B cell (primary cell): ENCODE data around the gene SPSB3. TPM values are rescaled to one million over a fixed set of nuclear protein-coding genes. Genes with fewer than 3 reads are reported as not detected.

ENCODE experiments used
- ATAC-seq: fragments of 200-7000 bp; cut with Tn5 transposase; one replicate; pipeline ENCODE4 v1.10.0; 2021; ENCODE audit warnings: low read depth, mild to moderate bottlenecking, moderate number of reproducible peaks, moderate library complexity
- CTCF ChIA-PET: fragments of 350-600 bp; sonication (Branson Sonifier 250); formaldehyde crosslinking; loops from one replicate; lab custom pipeline; 2021; ENCODE audit warnings: antibody characterized with exemption, inconsistent platforms; lab: Charles Lee
- POLR2A ChIA-PET: fragments of 350-600 bp; sonication (Branson Sonifier 250); formaldehyde crosslinking; loops from one replicate; lab custom pipeline; 2021; ENCODE audit warnings: antibody characterized with exemption; lab: Charles Lee
- DNase-seq: peaks from one replicate; pipeline ENCODE4 v3.0.0; 2013
- H2AFZ ChIP-seq: 2 replicates; pipeline ENCODE4 v1.6.1; 2012; ENCODE audit warnings: mild to moderate bottlenecking, low read depth, low read length; ENCODE audit not compliant: insufficient read depth, poor library complexity, severe bottlenecking
- H3K27ac ChIP-seq, 2 donors: 1 replicate in 1 of 2; 2 replicates in 1 of 2; pipeline ENCODE4 v1.5.1; 2012 to 2013; ENCODE audit warnings: low read length in 2 of 2, mild to moderate bottlenecking in 2 of 2, moderate library complexity in 1 of 2
- H3K27me3 ChIP-seq, 4 experiments: fragments of 200-600 bp in 1 of 4; sonication (generic) in 1 of 4; replicated peaks in 1 of 4; 1 replicate in 2 of 4; 2 replicates in 2 of 4; pipeline versions ENCODE4 v1.6.1 to v1.7.0; 2013 to 2016; ENCODE audit warnings: low read length in 3 of 4, mild to moderate bottlenecking in 2 of 4, mixed read lengths in 1 of 4, moderate library complexity in 1 of 4; ENCODE audit not compliant: insufficient read depth in 4 of 4, control insufficient read depth in 3 of 4; ENCODE audit errors: control extremely low read depth in 1 of 4
- H3K36me3 ChIP-seq, 2 experiments: replicated peaks in 1 of 2; 1 replicate in 1 of 2; 2 replicates in 1 of 2; pipeline versions ENCODE4 v1.6.1 to v1.7.1; 2013; ENCODE audit warnings: low read length in 1 of 2; ENCODE audit not compliant: insufficient read depth in 2 of 2, control insufficient read depth in 1 of 2; ENCODE audit errors: control extremely low read depth in 1 of 2, extremely low read depth in 1 of 2
- H3K4me1 ChIP-seq, 2 donors: fragments of 200-600 bp in 1 of 2; sonication (generic) in 1 of 2; 1 replicate in 1 of 2; 2 replicates in 1 of 2; pipeline versions ENCODE4 v1.5.1 to v1.6.1; 2013 to 2017; ENCODE audit warnings: low read length in 2 of 2; ENCODE audit not compliant: control insufficient read depth in 2 of 2, insufficient read depth in 2 of 2
- H3K4me2 ChIP-seq: replicated peaks from 2 replicates; pipeline ENCODE3; 2012; ENCODE audit warnings: mild to moderate bottlenecking, low read depth, low read length; ENCODE audit not compliant: poor library complexity, severe bottlenecking
- H3K4me3 ChIP-seq, 5 experiments: fragments of 200-600 bp in 1 of 5; sonication (generic) in 1 of 5; 1 replicate in 3 of 5; 2 replicates in 2 of 5; pipeline versions ENCODE4 v1.5.1 to v1.7.0; 2011 to 2016; ENCODE audit warnings: low read length in 4 of 5, mild to moderate bottlenecking in 4 of 5, low read depth in 2 of 5, control low read depth in 1 of 5, moderate library complexity in 1 of 5; ENCODE audit not compliant: insufficient read depth in 1 of 5; ENCODE audit errors: control extremely low read depth in 1 of 5, extremely low read depth in 1 of 5
- H3K79me2 ChIP-seq: fragments of 200-600 bp; sonication (generic); one replicate; pipeline ENCODE4 v1.6.0; 2016; ENCODE audit warnings: low read length; ENCODE audit not compliant: control insufficient read depth, insufficient read depth
- H3K9ac ChIP-seq: fragments of 200-600 bp; sonication (generic); 2 replicates; pipeline ENCODE4 v1.6.1; 2017; ENCODE audit warnings: mild to moderate bottlenecking, low read length, moderate library complexity
- H3K9me3 ChIP-seq, 3 donors: one replicate each; pipeline versions ENCODE4 v1.6.1 to v1.7.1; 2013; ENCODE audit warnings: low read length in 2 of 3; ENCODE audit not compliant: control insufficient read depth in 2 of 3, insufficient read depth in 1 of 3; ENCODE audit errors: control extremely low read depth in 1 of 3
- H4K20me1 ChIP-seq: 2 replicates; pipeline ENCODE4 v1.6.0; 2012; ENCODE audit warnings: mild to moderate bottlenecking, low read length; ENCODE audit not compliant: insufficient read depth, control insufficient read depth, poor library complexity, severe bottlenecking
- H3K27ac Mint-ChIP-seq: one replicate; pipeline ENCODE4 v1.8.0; 2021; ENCODE audit warnings: mixed read lengths
- H3K27me3 Mint-ChIP-seq: one replicate; pipeline ENCODE4 v1.8.0; 2021; ENCODE audit warnings: mixed read lengths
- H3K4me1 Mint-ChIP-seq: one replicate; pipeline ENCODE4 v1.8.0; 2021; ENCODE audit warnings: mixed read lengths
- H3K4me3 Mint-ChIP-seq: one replicate; pipeline ENCODE4 v1.8.0; 2021; ENCODE audit warnings: mixed read lengths
- H3K9me3 Mint-ChIP-seq: one replicate; pipeline ENCODE4 v1.8.0; 2022; ENCODE audit warnings: mixed read lengths; ENCODE audit not compliant: insufficient read depth
- EZH2 ChIP-seq: IDR thresholded peaks from 2 replicates; pipeline ENCODE4 v1.6.1; 2012; ENCODE audit warnings: borderline replicate concordance, low read depth, mild to moderate bottlenecking, moderate library complexity, low read length; ENCODE audit not compliant: insufficient read depth, poor library complexity, severe bottlenecking
- WGBS: methylation state at CpG from one replicate; pipeline ENCODE4 v1.1.5; 2013; ENCODE audit warnings: missing lambda C conversion rate; ENCODE audit not compliant: insufficient coverage; 5-methylcytosine and 5-hydroxymethylcytosine counted together
- intact Hi-C: fragments of 100-400 bp; cut with micrococcal nuclease; formaldehyde crosslinking; loops from one replicate; pipeline ENCODE4 v1.10.0; 2022
- polyA plus RNA-seq: library from polyadenylated mRNA; depleted of rRNA; stranded (reverse); fragments of >200 nt; gene quantifications from 2 replicates; pipeline ENCODE4 v1.2.3, GENCODE V29; 2012
- total RNA-seq, 2 donors: library from RNA; stranded (reverse); fragments of 120-200 nt in 1 of 2; gene quantifications; 1 replicate in 1 of 2; 2 replicates in 1 of 2; pipeline versions ENCODE4 v1.2.3 to v1.2.4, GENCODE V29; 2013 to 2022
- TF ChIP-seq, protein P1 (sequence below): fragments of 200-600 bp; IDR thresholded peaks from one replicate; pipeline ENCODE4 v1.8.0; 2022; ENCODE audit warnings: antibody characterized with exemption, mild to moderate bottlenecking

The SPSB3 gene
- total and polyA plus RNA-seq, 2 donors (not counting 1 experiment from before 2014, with no cell fraction given) = 91.2 to 264 TPM

DNA sequence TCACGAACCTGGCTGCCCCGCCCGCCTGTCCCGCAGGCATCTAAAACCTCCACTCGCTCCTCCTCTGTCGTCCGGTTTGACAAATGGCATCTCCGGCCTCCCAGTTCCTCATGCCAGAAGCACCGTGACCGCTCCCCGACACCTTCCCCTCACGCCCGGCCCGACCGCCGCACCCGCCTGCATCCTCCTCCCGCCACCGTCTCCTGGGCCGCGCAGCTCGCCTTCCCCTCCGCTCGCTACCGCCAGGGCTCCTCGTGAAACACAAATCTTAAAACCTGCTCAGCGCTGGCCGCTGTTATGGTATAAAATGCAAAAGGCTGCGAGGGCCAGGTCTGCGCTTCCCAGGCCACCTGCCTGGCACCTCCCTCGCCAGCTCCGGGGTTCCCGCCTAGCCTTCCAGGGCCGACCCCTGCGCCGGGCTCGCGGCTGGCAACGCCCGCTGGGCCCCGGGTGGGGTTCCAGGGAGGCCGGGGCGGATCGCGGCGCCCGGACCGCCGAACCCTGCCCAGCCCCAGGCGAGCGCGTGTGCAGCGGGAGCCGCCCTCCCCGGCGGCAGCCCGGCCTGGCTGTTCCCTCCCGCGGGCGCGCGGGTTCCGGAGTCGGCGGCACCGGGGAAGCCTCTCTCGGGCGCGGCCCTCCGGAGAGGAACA lies 488 bp downstream of the SPSB3 start:
- peaks cover 57% of the 10 kb centered on the region for H3K79me2 ChIP-seq
- H2AFZ ChIP-seq = peak overlapping the region; percentile 77
- peak overlapping the region in 1 of 2 donors; percentile 76 for H3K27ac ChIP-seq
- TF ChIP-seq EZH2 = no peak
- TF ChIP-seq, protein P1, sequence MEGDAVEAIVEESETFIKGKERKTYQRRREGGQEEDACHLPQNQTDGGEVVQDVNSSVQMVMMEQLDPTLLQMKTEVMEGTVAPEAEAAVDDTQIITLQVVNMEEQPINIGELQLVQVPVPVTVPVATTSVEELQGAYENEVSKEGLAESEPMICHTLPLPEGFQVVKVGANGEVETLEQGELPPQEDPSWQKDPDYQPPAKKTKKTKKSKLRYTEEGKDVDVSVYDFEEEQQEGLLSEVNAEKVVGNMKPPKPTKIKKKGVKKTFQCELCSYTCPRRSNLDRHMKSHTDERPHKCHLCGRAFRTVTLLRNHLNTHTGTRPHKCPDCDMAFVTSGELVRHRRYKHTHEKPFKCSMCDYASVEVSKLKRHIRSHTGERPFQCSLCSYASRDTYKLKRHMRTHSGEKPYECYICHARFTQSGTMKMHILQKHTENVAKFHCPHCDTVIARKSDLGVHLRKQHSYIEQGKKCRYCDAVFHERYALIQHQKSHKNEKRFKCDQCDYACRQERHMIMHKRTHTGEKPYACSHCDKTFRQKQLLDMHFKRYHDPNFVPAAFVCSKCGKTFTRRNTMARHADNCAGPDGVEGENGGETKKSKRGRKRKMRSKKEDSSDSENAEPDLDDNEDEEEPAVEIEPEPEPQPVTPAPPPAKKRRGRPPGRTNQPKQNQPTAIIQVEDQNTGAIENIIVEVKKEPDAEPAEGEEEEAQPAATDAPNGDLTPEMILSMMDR = peak; percentile 45
- Mint-ChIP-seq H3K27me3 (no peaks in the 10 kb centered on the region), H3K4me1 (peaks cover 24% of the 10 kb centered on the region), H3K27ac (peak overlapping the region; percentile 86), H3K9me3 (no peaks in the 10 kb centered on the region), H3K4me3 (peak overlapping the region; percentile 88)
- ChIA-PET POLR2A (interaction anchor here (0.5 to 2.0 kb wide), 5 partner anchors 10 to 362 kb away, joined by 6 to 27 read pairs (median 7); partner anchors contain the start of genes EME2, FAHD1, MRPS34 and NME3), CTCF (interaction anchor here (0.8 to 2.3 kb wide), 11 partner anchors 8 to 374 kb away, joined by 3 to 16 read pairs (median 4); partner anchors contain the start of genes EME2, FAHD1, HAGH and MAPK8IP3)
- H3K4me3 ChIP-seq = peak overlapping the region; percentile 36 to 96 (median 83)
- peaks cover 10 to 35% of the 10 kb centered on the region in 2 donors for H3K4me1 ChIP-seq
- under 1% methylated on average over 69 of the region's 70 CpGs for WGBS
- intact Hi-C loops = loop anchor here (1.0 to 2.0 kb wide), 4 partner anchors 9 to 439 kb away; partner anchors contain the start of genes HAGH, MRPS34 and UQCC4
- peaks cover 0 to 25% of the 10 kb centered on the region in 2 experiments for H3K36me3 ChIP-seq
- DNase-seq (peak; percentile 63), ATAC-seq (no peak)
- peaks cover 77% of the 10 kb centered on the region for H4K20me1 ChIP-seq
- H3K27me3 ChIP-seq = no peaks in the 10 kb centered on the region
- no peaks in the 10 kb centered on the region for H3K9me3 ChIP-seq
- peak overlapping the region; percentile 89 for H3K9ac ChIP-seq
- peak overlapping the region; percentile 94 for H3K4me2 ChIP-seq

DNA sequence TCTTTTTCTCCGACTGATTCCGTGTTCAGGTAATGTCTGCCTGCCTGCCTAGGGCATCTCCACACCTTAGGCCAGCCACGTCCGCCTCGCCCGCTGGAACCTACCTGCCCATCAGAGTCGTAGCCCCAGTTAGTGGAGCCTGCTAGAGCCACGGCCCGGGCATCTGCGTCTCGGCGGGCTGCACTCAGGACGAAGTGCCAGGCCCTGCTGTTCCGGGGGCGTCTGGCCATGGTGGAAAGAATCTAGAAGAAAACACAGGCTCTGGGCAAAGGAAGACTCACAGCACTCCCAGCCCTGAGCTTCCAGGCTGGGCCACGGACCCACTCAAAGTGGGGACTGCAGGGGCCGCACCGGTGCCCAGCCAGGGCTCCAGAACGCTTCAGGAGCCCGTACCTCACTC lies 1.1 kb downstream of the SPSB3 start:
- Histone ChIP-seq H3K4me1 (peaks cover 10 to 35% of the 10 kb centered on the region in 2 donors), H3K27ac (peak overlapping the region in 1 of 2 donors; percentile 76), H3K36me3 (peaks cover 0 to 25% of the 10 kb centered on the region in 2 experiments), H3K9me3 (no peaks in the 10 kb centered on the region), H4K20me1 (peaks cover 77% of the 10 kb centered on the region), H3K79me2 (peaks cover 54% of the 10 kb centered on the region), H3K27me3 (no peaks in the 10 kb centered on the region), H3K4me3 (peak overlapping the region in 4 of 5 experiments; percentile 75 to 96 (median 84)), H3K4me2 (peak overlapping the region; percentile 94), H3K9ac (peak overlapping the region; percentile 89), H2AFZ (no peak overlapping the region)
- POLR2A ChIA-PET = no interaction called here
- ATAC-seq = no peak
- Mint-ChIP-seq H3K4me1 (peaks cover 24% of the 10 kb centered on the region), H3K4me3 (peak overlapping the region; percentile 88), H3K9me3 (no peaks in the 10 kb centered on the region), H3K27ac (peak overlapping the region; percentile 50), H3K27me3 (no peaks in the 10 kb centered on the region)
- intact Hi-C loops = no loop called here
- no peak for DNase-seq
- TF ChIP-seq, protein P1 = no peak
- no peak for TF ChIP-seq EZH2
- CTCF ChIA-PET = interaction anchor here (1.6 to 2.0 kb wide), 2 partner anchors 9 to 75 kb away, joined by 4 to 16 read pairs; partner anchors contain the start of genes EME2, MAPK8IP3 and MRPS34
- 84% methylated on average over 20 of the region's 20 CpGs for WGBS
